Hematopoietic multipotent progenitor cell treated with erythropoietin and hydrocortisone succinate and interleukin-3 and kit ligand, for 8 days (in vitro differentiated cells): ENCODE measurements around the gene CALCOCO1.

Experiments
- DNase-seq: peaks from one replicate; pipeline ENCODE4 v3.0.0-alpha.2; 2015

The CALCOCO1 gene

GRCh38 chr12:53751336-53752191 lies 24.3 kb upstream of the CALCOCO1 start, which contains the start of gene CISTR:
Gene CISTR, minus strand, starts transcription at chr12:53751979.
- DNase-seq, result no peak

GRCh38 chr12:53750812-53751335 lies 23.6 kb upstream of the CALCOCO1 start:
- DNase-seq, result no peak

GRCh38 chr12:53749986-53750811 lies 22.9 kb upstream of the CALCOCO1 start:
- no peak for DNase-seq

GRCh38 chr12:53748072-53748840 lies 21.0 kb upstream of the CALCOCO1 start:
- DNase-seq, result no peak

GRCh38 chr12:53747095-53747494 lies 19.8 kb upstream of the CALCOCO1 start:
- no peak for DNase-seq

- DNase-seq, result peak; percentile 83
Measured at GRCh38 chr12:53746592-53747092, 19.4 kb upstream of the CALCOCO1 start.

GRCh38 chr12:53744751-53745150 lies 17.5 kb upstream of the CALCOCO1 start:
- no peak for DNase-seq

GRCh38 chr12:53744130-53744441 lies 16.8 kb upstream of the CALCOCO1 start:
- no peak for DNase-seq

- DNase-seq, result peak; percentile 70
Measured at GRCh38 chr12:53743266-53744129, 16.2 kb upstream of the CALCOCO1 start.

- DNase-seq, result no peak
Measured at GRCh38 chr12:53740130-53740491, 12.9 kb upstream of the CALCOCO1 start.

- no peak for DNase-seq
Measured at GRCh38 chr12:53739214-53740129, 12.2 kb upstream of the CALCOCO1 start.

GRCh38 chr12:53738406-53739213 lies 11.4 kb upstream of the CALCOCO1 start:
- DNase-seq, result no peak

- no peak for DNase-seq
Measured at GRCh38 chr12:53737951-53738405, 10.7 kb upstream of the CALCOCO1 start.

GRCh38 chr12:53737093-53737808 lies 10.0 kb upstream of the CALCOCO1 start:
- DNase-seq, result no peak

GRCh38 chr12:53736592-53736991 lies 9.3 kb upstream of the CALCOCO1 start:
- DNase-seq, result no peak

- DNase-seq, result no peak
Measured at GRCh38 chr12:53735556-53735955, 8.3 kb upstream of the CALCOCO1 start.

GRCh38 chr12:53734425-53734824 lies 7.2 kb upstream of the CALCOCO1 start:
- no peak for DNase-seq

- no peak for DNase-seq
Measured at GRCh38 chr12:53733807-53734200, 6.6 kb upstream of the CALCOCO1 start.
